Activated T-cell treated with anti-CD3 and anti-CD28 coated beads for 48 hours (primary cell): Measurements from ENCODE around the gene MTFR2.
A peak's percentile ranks its signal among the peaks of the same experiment; 100 is the strongest.

ENCODE experiments used
- DNase-seq: peaks from one replicate; pipeline ENCODE4 v3.0.0-alpha.2; 2020; ENCODE audit warnings: low read depth

The MTFR2 gene

DNA sequence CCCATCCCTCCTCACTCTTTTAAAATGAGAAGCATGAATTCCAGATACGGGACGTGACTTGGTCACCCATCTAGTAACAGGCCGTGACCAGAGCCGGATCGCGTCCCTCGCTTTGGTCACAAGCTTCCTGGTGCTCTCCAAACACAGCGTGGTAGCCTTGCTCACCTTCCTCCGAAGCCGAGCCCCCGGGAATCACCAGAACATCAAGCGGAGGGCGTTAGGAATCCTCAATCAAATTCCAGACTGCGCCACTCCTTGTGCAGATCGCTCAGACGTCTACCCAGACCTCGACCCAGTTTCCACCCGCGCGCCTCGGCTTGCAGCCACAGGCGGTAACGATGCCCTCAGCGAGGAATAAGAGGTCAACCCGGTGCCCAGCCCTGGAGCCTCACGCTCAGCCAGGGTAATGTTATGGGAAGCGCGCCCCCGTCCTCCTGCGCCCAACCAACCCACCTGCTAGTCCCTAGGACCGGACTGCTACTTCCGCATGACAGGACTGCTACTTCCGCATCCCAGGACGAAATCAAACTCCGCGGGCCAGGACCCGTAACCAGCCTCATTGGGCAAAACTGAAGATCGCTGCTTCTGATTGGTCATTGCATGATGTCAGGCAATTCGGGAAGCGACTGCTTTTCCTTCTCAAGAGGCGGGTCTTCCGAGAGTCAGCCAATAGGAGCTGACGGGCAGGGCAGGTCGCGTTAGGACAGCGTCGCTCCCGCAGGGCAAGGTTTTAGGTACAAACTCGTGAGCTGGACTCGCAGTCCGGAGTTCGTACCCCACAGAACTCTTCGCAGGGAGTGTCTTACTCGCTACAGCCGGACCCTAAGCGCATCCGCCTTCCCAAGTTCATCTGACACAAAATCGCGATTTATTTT, at the start of gene MTFR2:
Gene MTFR2 (minus strand): TSS at position 501 of the 875 bp plus-strand sequence. CDS start 1,212 bp downstream, outside the sequence.
- DNase-seq = peak; percentile 84

DNA sequence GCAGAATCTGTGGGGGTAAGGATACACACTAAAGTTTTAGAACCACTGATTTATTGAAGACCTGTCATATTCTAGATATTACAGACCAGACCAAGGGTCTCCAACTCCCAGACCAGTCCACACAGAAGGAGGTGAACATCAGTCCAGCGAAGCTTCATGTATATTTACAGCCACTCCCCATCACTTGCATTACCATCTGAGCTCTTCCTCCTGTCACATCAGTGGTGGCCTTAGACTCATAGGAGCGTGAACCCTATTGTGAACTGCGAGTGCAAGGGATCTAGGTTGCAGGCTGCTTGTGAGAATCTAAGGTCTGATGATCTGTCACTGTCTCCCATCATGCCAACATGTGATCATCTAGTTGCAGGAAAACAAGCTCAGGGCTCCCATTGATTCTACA, 44.5 kb upstream of the MTFR2 start:
- no peak for DNase-seq

DNA sequence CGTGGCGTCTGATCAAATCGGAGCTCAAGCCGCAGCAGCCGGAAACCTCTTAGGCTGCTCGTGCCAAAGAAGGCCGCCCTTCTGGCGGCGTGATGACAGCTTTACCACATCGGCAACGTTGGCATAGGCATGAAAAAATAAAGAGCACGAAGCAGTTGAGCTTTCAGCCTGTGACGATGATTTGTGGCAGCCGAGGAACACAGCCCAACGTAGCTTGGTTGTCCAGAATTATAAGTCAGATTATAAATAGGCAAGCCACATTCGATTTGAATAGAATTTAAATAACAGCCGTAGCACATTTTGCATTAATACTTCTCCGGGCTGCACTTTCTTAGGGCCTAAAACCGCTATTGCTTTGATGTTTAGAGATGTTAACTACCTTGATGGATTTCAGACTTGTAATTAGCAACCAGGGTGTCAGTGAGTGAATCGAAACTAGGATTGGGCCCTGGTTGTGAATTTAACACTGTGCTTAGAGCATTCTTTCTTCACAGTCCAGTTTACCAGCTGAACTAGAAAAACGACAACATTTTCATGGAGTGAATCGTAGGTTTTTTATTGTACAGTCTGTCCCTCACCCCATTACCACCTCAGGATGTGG, 40.4 kb upstream of the MTFR2 start:
- peak; percentile 65 for DNase-seq

DNA sequence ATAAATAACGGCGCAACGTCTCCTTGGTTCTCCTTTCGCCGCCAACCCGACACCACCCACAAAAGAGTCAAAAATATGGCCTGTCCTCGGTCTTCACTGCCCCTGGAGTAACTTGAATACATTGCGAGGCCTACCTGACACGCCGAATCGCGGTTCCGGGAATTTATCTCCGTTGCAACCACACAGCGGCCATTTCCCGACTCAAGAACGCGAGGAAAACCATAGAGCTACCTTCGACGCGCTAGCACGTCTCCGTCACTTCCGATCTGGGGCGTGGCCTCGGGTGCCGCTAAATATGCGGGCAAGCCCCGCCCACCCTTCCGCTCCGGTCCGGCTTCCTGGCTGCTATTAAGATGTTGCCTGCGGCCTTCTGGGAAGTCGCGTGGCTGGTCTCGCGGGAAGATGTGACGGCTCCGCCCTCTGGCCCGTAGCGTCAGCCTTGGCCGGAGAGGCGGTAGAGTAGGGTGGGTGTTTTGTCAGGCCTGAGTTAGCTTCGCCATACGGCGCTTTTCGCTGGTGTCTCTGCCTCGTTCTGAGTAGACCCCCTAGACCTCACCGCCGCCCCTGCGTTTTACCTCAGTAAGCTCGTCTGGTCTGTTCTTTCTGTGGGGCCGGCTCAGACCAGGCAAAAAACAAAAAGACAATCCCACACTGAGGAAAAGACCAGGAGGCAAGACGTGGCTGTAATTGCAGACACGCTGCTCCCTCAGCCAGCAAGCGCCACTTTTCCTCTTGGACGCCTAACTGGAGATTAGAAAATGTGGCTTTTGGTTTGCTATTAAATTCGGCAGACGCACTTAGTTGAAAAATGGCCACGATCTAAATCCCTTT, 39.7 kb upstream of the MTFR2 start, which contains the start of gene BCLAF1:
Gene BCLAF1 (minus strand): TSS at position 268 of the 831 bp plus-strand sequence. CDS start 9,980 bp downstream, outside the sequence.
- DNase-seq = peak; percentile 99

DNA sequence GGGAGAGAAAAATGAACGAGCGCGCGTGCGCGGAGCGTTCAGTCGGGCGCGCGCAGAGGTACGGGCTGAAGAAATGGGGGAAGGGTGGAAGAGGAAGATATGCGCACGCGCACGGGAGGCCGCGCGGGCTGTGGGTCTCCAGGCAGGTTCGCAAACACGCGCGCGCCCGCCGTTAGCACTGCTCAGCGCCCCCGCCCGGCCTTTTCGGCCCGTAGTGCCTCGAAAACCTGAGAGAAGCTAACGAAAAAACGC, 39.1 kb upstream of the MTFR2 start:
- DNase-seq = peak; percentile 89

DNA sequence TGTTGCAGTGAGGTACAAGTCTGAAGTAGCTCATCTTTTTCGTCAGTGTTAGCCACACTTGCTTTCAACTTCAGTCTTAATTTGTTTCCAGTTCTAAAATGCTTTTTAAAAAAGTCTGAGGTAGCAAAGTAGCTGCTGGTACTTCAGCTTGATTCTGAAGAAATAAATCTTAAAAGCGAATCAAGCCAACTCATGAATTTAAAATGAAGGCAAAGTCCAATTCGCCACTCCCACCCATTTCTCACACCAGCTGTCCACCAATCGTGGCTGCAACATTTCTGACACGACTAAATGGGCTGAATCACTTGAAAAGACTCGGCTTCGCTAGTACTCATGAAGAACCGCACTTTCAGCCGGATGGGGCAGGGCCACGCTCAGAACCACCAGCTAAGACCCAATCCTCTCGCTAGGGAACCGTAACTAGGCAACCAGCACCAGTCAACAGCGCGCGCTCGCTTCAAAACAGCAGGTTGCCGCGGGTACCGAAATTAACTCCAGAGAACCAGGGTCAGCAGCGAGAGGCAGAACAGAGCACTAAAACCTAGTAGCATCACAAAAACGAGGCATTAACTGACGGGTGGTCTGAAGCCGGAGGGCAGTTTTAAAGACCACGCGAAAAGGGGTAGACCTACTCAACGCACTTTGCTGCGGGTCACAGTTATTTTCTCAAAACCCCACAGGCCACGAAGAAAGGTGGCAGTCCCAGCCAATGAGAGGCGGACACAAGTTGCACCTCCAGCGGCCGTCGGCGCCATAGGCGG, 38.6 kb upstream of the MTFR2 start:
- peak; percentile 72 for DNase-seq

DNA sequence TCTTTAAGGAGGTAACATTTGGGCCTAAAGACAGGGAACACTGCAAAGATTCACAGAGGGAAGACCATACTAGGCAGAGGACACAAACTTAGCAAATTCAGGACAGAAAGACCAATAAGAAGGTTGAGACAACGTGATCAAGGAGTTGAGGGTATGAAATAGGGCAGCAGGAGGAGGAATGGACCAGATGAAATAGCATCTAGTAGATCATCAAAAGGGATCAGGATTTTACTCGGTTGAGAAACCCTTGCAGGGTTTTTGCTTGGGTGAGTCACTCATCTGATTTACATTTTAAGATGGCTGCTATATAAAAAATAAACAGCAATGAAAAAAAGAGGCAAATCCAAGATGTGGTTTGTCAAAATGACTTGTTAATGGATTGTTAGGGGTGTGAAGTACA, 34.8 kb upstream of the MTFR2 start:
- DNase-seq = no peak

DNA sequence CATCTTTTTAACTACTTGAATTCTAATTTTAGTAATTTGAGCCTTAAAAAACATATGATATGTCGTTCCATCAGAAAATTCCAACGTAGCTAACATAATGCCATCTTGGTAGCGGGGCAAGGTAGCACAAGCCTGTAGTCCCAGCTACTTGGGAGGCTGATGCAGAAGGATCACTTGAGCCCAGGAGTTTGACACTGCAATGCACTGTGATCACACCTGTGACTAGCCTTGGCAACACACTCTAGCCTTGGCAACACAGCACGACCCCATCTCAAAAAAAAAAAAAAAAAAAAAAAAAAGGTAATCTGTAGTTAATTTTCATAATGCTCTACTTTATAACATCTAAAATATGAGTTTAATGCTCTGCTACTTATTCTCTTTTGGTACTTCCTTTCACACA, 32.8 kb upstream of the MTFR2 start:
- DNase-seq = no peak

DNA sequence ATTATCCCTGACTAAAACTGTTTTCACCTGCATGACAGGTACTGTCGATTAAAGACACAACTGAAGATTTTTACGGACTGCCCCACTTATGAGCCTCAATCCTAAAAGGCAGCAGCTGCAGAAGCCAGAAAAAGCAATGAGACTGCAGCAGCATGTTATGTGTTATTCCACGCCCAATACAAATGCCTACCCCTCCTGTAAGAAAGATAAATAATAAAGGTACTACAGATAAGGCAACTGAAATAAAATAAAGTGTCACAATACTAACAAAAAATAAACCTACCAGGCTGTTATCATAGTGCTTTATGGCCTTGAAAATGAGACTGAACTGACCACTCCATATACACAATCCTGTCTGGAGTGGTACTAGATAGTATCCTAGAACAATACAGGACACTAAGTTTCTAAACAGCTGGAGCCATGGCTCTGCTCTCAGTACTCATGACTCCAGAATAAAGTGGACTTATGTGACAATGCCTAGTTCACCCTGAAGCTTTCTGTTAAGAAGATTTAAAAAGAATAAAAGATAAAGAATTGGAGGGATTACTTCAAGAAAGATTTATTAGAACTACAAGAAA, 30.0 kb upstream of the MTFR2 start:
- no peak for DNase-seq

DNA sequence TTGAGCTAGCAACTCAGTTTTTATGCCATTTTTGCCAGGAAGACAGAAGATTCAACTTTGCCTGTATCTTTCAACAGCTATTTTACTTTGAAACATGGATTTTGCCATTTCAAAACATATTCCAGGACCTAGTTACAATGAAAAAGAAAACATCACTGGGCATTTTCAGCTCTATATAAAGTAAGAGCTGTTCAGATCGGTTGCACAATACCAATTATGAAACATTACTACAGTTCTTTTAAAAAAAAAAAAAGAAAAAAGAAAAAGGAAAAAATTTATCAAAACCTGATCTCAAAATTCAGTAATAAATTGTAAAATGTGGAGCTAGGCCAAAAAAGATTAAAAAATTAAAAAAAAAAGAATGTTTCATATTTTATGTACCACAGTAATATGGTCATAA, 24.0 kb upstream of the MTFR2 start:
- DNase-seq = no peak

DNA sequence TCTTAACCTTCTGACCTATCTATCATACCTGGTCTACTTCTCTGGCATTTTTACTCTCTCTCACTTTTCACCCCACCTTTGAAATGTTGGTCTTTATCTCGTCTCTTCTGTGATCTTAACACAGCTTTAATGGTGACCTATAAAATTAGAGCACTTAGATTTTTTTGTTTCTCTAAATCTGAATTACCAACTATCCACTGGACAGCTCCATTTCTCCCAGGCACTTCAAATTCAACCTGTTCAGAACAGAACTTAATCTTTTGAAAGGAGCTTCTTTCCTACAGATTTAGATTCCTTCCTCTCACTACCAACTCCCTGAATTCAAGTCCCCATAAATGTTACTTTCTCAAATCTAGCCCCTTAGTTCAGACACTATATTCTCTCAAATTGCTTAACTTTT, 15.0 kb upstream of the MTFR2 start:
- DNase-seq = no peak

DNA sequence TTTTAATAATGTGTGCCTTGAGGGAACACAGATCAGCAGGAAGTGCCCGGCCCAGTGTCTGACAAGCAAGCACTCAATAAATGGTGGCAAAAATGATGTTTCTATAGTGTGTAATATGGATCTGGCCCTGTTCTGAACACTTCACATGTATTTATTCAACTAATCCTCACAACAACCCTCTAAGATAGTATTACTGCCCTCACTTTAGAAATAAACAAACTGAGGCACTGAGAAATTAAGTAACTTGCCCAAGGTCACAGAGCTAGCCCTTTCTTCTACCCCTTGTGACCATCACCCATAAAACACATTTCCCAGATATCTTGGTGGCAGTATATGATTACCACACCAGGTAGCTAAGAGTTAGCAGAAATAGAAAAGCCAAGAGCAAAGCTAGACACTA, 12.8 kb upstream of the MTFR2 start:
- no peak for DNase-seq

DNA sequence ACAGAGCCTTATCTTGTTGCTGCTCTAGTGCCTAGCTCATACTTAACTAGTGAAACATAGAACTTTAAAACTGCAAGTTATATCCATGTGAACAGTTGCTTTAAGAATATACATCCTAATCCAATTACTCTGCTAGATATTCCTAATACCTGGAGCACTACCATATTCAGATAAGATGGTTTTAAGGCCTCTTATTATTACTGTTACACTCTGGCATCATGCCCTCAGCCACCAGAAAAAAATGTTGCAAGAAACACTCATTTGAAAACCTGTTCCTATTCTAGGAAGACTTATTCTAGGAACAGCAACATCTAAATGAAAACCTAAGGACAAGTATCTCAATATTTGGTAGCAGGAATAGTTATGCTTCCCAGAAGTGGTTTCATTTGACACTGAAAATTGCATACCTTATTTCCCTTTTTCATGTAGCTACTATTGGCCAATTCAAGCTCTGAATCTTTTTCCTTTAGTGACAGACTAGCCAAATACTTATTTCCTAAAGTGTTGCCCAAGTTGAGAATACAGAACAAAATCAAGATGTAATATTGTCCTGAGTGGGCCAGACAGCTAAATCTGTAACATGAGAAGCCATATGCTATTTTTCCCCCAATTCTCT, 4.8 kb upstream of the MTFR2 start:
- no peak for DNase-seq

DNA sequence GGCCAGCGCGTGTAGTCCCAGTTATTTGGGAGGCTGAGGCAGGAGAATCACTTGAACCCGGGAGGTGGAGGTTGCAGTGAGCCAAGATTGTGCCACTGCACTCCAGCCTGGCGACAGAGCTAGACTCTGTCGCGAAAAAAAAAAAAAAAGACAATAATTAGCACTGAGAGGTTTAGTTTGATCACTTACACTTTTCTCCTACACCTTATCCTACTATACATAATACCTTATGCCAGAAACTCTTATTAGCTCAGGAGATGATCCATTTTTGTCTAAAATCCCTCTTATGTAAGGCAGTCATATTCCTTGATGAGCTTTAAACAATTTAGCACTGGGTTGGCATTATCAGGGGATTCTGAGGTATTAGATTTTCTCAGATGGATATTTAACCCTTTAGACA, 3.6 kb upstream of the MTFR2 start:
- DNase-seq = no peak

DNA sequence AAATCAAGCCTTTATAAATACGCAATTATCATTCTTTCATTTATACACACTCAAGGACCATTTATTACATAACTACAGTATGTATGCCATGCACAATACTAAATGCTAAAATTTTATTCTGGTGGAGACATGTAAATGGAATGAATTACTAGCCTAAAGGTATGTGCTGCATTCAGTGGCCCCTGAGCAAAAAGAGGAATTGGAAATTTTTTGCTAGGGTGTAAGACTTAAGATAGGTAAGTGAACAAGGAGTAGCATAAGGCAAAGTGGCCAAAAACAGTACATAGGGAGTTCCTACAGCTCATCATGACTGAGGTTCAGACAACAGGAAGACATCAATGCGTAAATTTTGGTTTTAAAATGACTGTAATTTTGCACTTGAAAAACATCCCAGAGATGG, 2.3 kb upstream of the MTFR2 start:
- no peak for DNase-seq

DNA sequence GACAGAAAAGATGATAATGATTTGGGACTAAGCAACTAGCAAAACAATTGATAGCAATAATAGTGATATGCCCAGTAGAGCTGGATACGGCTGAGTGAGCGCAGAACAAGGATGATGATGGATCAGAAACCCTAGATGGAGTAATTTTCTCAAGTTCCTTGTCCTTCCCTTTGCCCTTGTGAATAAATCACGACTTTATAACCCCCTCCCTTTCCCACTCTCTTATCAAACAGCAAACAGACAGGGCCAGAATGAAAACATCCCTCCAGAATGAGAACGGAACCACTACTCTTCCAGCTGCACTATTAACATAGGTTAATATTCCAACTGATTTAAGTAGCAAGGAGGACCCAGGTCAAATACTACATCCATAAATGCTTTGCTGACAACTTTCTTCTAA, 1.3 kb upstream of the MTFR2 start:
- no peak for DNase-seq

DNA sequence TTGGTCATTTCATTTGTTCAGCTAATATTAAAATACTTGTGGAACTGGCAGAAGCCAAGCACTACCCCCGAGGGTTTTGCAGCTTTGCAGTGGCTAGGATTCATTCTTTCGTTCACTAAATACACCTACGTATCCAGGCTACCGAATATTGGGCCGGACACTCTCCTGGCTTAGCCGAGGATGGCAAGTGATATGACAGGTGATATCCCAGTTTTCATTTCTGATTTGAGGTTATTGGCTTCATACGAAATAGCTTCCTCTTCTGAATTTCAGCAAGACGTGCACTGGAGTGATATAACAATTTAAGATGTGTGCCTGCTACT, 536 bp upstream of the MTFR2 start:
- no peak for DNase-seq

DNA sequence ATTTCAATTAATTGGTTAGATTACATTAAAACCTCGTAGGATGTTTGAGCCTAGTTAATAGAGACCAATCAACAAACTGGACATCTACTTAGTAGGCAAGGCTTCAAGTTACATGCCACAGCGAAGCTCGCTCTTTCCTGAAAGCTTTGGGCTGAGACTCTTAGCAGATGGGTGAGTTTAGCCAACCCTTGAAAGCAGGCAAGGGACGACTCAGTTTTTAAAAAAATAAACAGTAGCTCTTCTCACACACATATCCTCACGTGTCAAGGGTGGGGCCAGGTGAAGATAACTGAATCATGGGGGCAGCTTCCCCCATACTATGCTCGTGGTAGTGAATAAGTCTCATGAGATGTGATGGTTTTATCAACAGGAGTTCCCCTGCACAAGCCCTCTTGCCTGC, 775 bp downstream of the MTFR2 start:
- no peak for DNase-seq

DNA sequence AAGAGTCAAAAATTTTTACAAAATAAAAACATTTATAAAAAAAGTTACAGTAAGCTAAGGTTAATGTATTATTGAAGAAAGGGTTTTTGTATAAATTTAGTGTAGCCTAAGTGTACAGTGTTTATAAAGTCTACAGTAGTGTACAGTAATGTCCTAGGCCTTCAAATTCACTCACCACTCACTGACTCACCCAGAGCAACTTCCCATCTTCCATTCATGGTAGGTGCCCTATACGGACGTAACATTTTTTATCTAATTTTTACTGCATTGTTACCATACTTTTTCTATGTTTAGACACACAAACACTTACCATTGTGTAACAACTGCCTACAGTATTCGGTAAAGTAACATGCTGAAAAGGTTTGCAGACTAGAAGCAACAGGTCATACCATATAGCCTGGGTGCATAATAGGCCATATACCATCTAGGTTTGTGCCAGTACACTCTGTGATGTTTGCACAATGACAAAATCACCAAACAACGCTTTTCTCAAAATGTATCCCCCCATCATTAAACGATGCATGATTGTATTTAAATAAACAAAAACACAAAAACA, 6.0 kb downstream of the MTFR2 start:
- DNase-seq = no peak

DNA sequence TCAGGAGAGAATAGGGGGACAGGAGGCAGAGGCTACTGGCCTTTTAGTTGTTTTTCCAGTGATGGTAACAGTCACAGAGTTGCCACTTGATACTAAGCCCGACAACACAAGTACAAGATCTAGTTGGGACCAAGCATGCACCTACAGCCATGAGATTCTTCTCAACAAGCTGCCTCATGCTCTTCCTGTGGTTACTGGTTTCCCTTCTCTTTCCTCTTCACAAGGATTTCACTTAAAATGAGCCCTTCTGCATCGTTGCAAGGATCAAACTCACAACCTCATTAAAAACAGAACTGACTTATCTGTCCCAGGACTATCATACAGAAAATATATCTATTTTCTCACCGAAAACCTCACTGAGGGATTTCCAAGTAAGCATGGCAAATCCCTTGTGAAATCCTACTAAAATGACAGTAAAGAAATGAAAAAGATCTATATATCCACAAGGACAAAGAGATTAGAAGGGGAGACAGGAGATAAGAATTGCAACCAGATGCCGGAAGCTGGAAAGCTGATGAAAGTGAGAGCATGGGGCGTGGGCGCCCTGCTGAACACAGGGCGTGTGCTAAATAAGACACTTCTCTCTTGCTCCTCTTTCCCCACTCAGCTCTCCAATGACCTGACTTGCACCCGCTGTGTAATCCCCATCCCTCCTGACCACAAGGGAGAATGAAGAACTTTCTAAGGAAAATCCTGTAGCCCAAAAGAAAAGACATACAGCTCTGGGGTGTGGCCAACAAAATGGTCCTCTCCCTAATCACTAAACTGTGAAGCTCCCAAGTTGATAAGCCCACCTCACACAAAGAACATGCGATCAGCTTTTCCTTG, 13.4 kb downstream of the MTFR2 start:
- DNase-seq = no peak

DNA sequence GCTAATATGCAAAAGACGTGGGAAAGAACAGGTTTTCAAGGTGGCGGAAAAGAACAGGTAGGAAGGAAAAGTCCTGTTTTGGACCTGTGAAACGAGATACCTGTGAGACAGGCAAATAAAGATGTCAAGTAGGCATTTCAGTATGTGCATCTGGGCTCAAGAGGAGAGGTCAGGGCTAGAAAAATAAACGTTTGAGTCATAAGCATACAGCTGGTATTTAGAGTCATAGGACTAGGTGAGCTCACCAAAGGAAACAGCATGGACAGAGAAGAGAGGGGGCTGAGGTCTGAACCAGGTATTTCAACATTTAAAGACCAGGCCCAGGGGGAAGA, 14.9 kb downstream of the MTFR2 start:
- no peak for DNase-seq
